K562 (cell line): Measurements from ENCODE around the gene DNAH8. TPM values are rescaled to one million over a fixed set of nuclear protein-coding genes. Genes with fewer than 3 reads are reported as not detected.

Experiments
- ATAC-seq: fragments of 200-7000 bp; cut with Tn5 transposase; 3 replicates; pipeline ENCODE4 v1.9.1; 2020; ENCODE audit warnings: moderate library complexity
- BruUV-seq: library from RNA; stranded (reverse); fragments of 400-500 nt; replicated peaks from 2 replicates; lab custom pipeline; 2021; lab: Mats Ljungman, UMichigan
- CTCF ChIA-PET: fragments of 300-600 bp; formaldehyde crosslinking; extraction: SDS; loops from one replicate; lab custom pipeline; 2021; ENCODE audit warnings: low intra/inter-chr PET ratio; lab: Yijun Ruan, JAX
- POLR2A ChIA-PET: fragments of 300-600, 350-650 bp; sonication (Branson Sonifier 250); formaldehyde crosslinking; extraction: SDS; loops from one replicate; lab custom pipeline; 2021; ENCODE audit warnings: antibody characterized with exemption, inconsistent platforms; lab: Yijun Ruan, JAX
- DNase-seq, 4 experiments: peaks; one replicate each; pipeline versions ENCODE4 v3.0.0 to v3.0.0-alpha.2; 2011 to 2018; ENCODE audit warnings: low spot score in 3 of 4, mixed read lengths in 3 of 4; ENCODE audit errors: extremely low read depth in 1 of 4
- FAIRE-seq: peaks from 2 replicates; lab custom pipeline; 2011; peaks lifted over from hg19 to GRCh38; lab: Jason Lieb, UNC
- H2AFZ ChIP-seq: 2 replicates; pipeline ENCODE4 v1.6.0; 2011; ENCODE audit warnings: low read depth, low read length, control low read depth, inconsistent platforms
- H3K27ac ChIP-seq: fragments of 200-600 bp; 3 replicates; pipeline ENCODE4 v1.8.0; 2011; ENCODE audit warnings: low read depth, mild to moderate bottlenecking, control low read depth, inconsistent platforms, low read length, moderate library complexity, mixed read lengths; ENCODE audit errors: extremely low read depth
- H3K27me3 ChIP-seq, 2 experiments: fragments of 300-600 bp in 1 of 2; 2 replicates in 1 of 2; 3 replicates in 1 of 2; pipeline versions ENCODE4 v1.6.0 to v1.8.0; 2011; ENCODE audit warnings: inconsistent platforms in 2 of 2, low read length in 2 of 2, mild to moderate bottlenecking in 1 of 2, mixed read lengths in 1 of 2, moderate library complexity in 1 of 2; ENCODE audit not compliant: control insufficient read depth in 2 of 2, insufficient read depth in 2 of 2
- H3K36me3 ChIP-seq: fragments of 300-600 bp; 3 replicates; pipeline ENCODE4 v1.8.0; 2011; ENCODE audit warnings: mild to moderate bottlenecking, low read length, inconsistent platforms; ENCODE audit not compliant: control insufficient read depth, insufficient read depth
- H3K4me1 ChIP-seq, 2 experiments: fragments of 200-600 bp in 1 of 2; replicated peaks in 1 of 2; 2 replicates in 1 of 2; 3 replicates in 1 of 2; pipeline versions ENCODE4 v1.5.1 to v1.8.0; 2011; ENCODE audit warnings: inconsistent platforms in 2 of 2, low read length in 2 of 2, mild to moderate bottlenecking in 1 of 2, mixed read lengths in 1 of 2, moderate library complexity in 1 of 2; ENCODE audit not compliant: control insufficient read depth in 2 of 2, insufficient read depth in 2 of 2
- H3K4me2 ChIP-seq: 2 replicates; pipeline ENCODE4 v1.6.1; 2011; ENCODE audit warnings: low read length, control low read depth, inconsistent platforms, mixed read lengths; ENCODE audit not compliant: insufficient read depth
- H3K4me3 ChIP-seq: fragments of 200-600 bp; sonication (generic), shearing (Covaris generic); 2 replicates; pipeline ENCODE4 v1.5.1; 2016; ENCODE audit warnings: control low read depth, inconsistent platforms
- H3K79me2 ChIP-seq: fragments of 200-600 bp; 3 replicates; pipeline ENCODE4 v1.8.0; 2011; ENCODE audit warnings: low read length, inconsistent platforms; ENCODE audit not compliant: control insufficient read depth, insufficient read depth
- H3K9ac ChIP-seq, 2 experiments: 2 replicates each; pipeline versions ENCODE4 v1.6.0 to v1.6.1; 2011; ENCODE audit warnings: low read depth in 2 of 2, low read length in 2 of 2, control low read depth in 1 of 2, inconsistent platforms in 1 of 2, mild to moderate bottlenecking in 1 of 2, mixed read lengths in 1 of 2; ENCODE audit not compliant: insufficient read depth in 1 of 2
- H3K9me1 ChIP-seq: one replicate; pipeline ENCODE4 v1.6.0; 2011; ENCODE audit warnings: inconsistent platforms, mild to moderate bottlenecking, low read length, moderate library complexity; ENCODE audit not compliant: control insufficient read depth, insufficient read depth
- H3K9me3 ChIP-seq: replicated peaks from 2 replicates; pipeline ENCODE4 v1.5.1; 2011; ENCODE audit warnings: low read depth, low read length, inconsistent platforms; ENCODE audit not compliant: control insufficient read depth, insufficient read depth
- H4K20me1 ChIP-seq: replicated peaks from 2 replicates; pipeline ENCODE4 v1.6.1; 2011; ENCODE audit warnings: low read length, inconsistent platforms, mixed read lengths; ENCODE audit not compliant: control insufficient read depth, insufficient read depth
- FOXK2 ChIP-seq, 2 experiments: fragments of 450-650 bp; IDR thresholded peaks in 1 of 2; conservative IDR thresholded peaks in 1 of 2; 2 replicates each; pipeline ENCODE4 v1.6.1; 2016; ENCODE audit warnings: low read depth in 2 of 2, mild to moderate bottlenecking in 1 of 2
- GTF2B ChIP-seq: IDR thresholded peaks from 2 replicates; pipeline ENCODE4 v1.6.1; 2011; ENCODE audit not compliant: insufficient read length; ENCODE audit errors: extremely low read depth
- MBD2 ChIP-seq: sonication (generic); IDR thresholded peaks from 2 replicates; pipeline ENCODE4 v1.6.1; 2016; ENCODE audit warnings: low read depth, borderline replicate concordance
- NBN ChIP-seq: fragments of 450-650 bp; IDR thresholded peaks from 2 replicates; pipeline ENCODE4 v1.6.1; 2016; ENCODE audit warnings: low read depth, mild to moderate bottlenecking
- NUFIP1 ChIP-seq: fragments of 450-650 bp; IDR thresholded peaks from 2 replicates; pipeline ENCODE4 v1.6.1; 2018; ENCODE audit not compliant: partially characterized antibody
- POU5F1 ChIP-seq: fragments of 150-350 bp; IDR thresholded peaks from 2 replicates; pipeline ENCODE4 v1.6.1; 2014; ENCODE audit warnings: borderline replicate concordance, low read length, low read depth, mild to moderate bottlenecking; ENCODE audit not compliant: partially characterized antibody
- RBM34 ChIP-seq: fragments of 200-400 bp; formaldehyde crosslinking; IDR thresholded peaks from 2 replicates; pipeline ENCODE4 v1.6.1; 2018; ENCODE audit warnings: low read length, borderline replicate concordance; ENCODE audit not compliant: insufficient read depth
- TAF15 ChIP-seq: fragments of 200-400 bp; formaldehyde crosslinking; IDR thresholded peaks from 2 replicates; pipeline ENCODE4 v1.6.1; 2017; ENCODE audit warnings: mild to moderate bottlenecking, low read depth, low read length, moderate library complexity
- WGBS: fragments of 100-300 bp; shearing (Covaris generic); methylation state at CpG from one replicate; pipeline ENCODE4 v1.1.6; 2016; ENCODE audit warnings: low coverage, mixed read lengths; ENCODE audit not compliant: insufficient coverage; ENCODE audit errors: missing lambda C conversion rate; 5-methylcytosine and 5-hydroxymethylcytosine counted together
- in situ Hi-C: fragments of 300-500 bp; cut with MboI; formaldehyde crosslinking; loops from 4 replicates; pipeline ENCODE4 v1.15.0; 2018; ENCODE audit warnings: inconsistent platforms, mixed read lengths
- intact Hi-C: fragments of 100-400 bp; cut with micrococcal nuclease; formaldehyde crosslinking; loops from 2 replicates; pipeline ENCODE4 v1.14.2; 2022
- polyA plus RNA-seq, 8 experiments: library from polyadenylated mRNA; depleted of rRNA in 4 of 8; stranded (reverse) in 5 of 8; unstranded in 3 of 8; fragments of >200 nt; fragmentation: Nextera tagmentation in 2 of 8; fragmentation: Illumina TruSeq in 1 of 8; extraction: Ambion mirVana in 2 of 8; extraction: Trizol in 1 of 8; gene quantifications; 2 replicates each; pipeline versions ENCODE4 v1.2.1 to v1.2.3, GENCODE V29; 2011 to 2014; ENCODE audit warnings: inconsistent platforms in 1 of 8, missing spikeins in 1 of 8
- total RNA-seq, 7 experiments: library from RNA; depleted of rRNA in 6 of 7; stranded (reverse); fragments of >200 nt in 6 of 7; fragmentation: Illumina TruSeq in 2 of 7; extraction: Trizol in 2 of 7; gene quantifications; 2 replicates each; pipeline versions ENCODE4 v1.2.1 to v1.2.3, GENCODE V29; 2011 to 2021; ENCODE audit warnings: low replicate concordance in 1 of 7
- TF ChIP-seq, protein P1 (sequence below): fragments of 450-650 bp; formaldehyde crosslinking; IDR thresholded peaks from 2 replicates; pipeline ENCODE4 v1.4.0; 2020; ENCODE audit warnings: mild to moderate bottlenecking, moderate library complexity
- TF ChIP-seq, protein P2 (sequence below): sonication (generic); formaldehyde crosslinking; IDR thresholded peaks from 2 replicates; pipeline ENCODE4 v1.8.0; 2022; ENCODE audit warnings: missing genetic modification reagents, mild to moderate bottlenecking, borderline replicate concordance

The DNAH8 gene
- total and polyA plus RNA-seq, 9 of the 15 experiments (the other 6 are each of a cell fraction or from before 2014, with no cell fraction given): 1.2 to 4.2 (median 2.9) TPM

DNA sequence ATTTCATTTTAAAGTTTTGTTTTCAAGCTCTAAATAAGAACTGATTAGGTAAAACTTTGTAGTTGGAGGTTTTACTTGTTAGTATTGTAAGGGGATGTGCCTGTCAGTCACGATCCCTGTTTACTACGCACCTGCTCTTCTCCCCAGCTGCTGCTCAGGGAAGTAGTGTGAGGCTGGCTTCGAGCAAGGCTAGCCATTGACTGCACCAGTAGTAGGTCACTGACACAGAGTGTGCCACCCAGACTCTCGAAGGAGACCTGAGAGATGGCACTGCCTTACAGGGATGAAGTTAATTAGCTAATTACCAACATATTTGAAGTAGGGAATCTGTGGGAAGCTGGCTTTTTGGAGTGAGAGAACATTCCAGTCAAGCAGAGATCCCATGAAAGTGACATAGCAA, 89.2 kb downstream of the DNAH8 start:
- no peak for ATAC-seq
- Histone ChIP-seq H3K4me2 (no peak overlapping the region), H3K9me1 (no peaks in the 10 kb centered on the region), H2AFZ (no peak overlapping the region), H3K79me2 (no peaks in the 10 kb centered on the region)
- intact Hi-C loops: no loop called here
- no peak for FAIRE-seq
- 22% methylated on average over 4 of the region's 4 CpGs for WGBS
- no peak for TF ChIP-seq NBN
- no peak for TF ChIP-seq GTF2B
- TF ChIP-seq, all 486 proteins: peak for 0
- Histone ChIP-seq H4K20me1 (no peaks in the 10 kb centered on the region), H3K27ac (no peak overlapping the region), H3K4me1 (no peaks in the 10 kb centered on the region), H3K9ac (no peak overlapping the region), H3K27me3 (no peaks in the 10 kb centered on the region), H3K4me3 (no peak overlapping the region), H3K36me3 (no peaks in the 10 kb centered on the region; the same call in 2 of the 3 replicates), H3K9me3 (no peaks in the 10 kb centered on the region)
- in situ Hi-C loops: no loop called here
- no TSS peak for BruUV-seq
- ChIA-PET POLR2A (interaction anchor here (0.6 to 1.0 kb wide), 4 partner anchors 8 to 1482 kb away, joined by 3 to 4 read pairs (median 3); no protein-coding TSS in a partner anchor), CTCF (no interaction called here)
- no peak for DNase-seq

- FAIRE-seq: no peak
- ChIA-PET POLR2A (interaction anchor here (0.6 to 1.2 kb wide), 6 partner anchors 8 to 1481 kb away, joined by 3 to 4 read pairs (median 3); no protein-coding TSS in a partner anchor), CTCF (no interaction called here)
- Histone ChIP-seq H3K9ac (no peak overlapping the region), H3K79me2 (no peaks in the 10 kb centered on the region), H3K36me3 (no peaks in the 10 kb centered on the region; the same call in 2 of the 3 replicates), H3K9me3 (no peaks in the 10 kb centered on the region), H4K20me1 (no peaks in the 10 kb centered on the region), H3K27ac (no peak overlapping the region), H3K9me1 (no peaks in the 10 kb centered on the region), H2AFZ (no peak overlapping the region), H3K27me3 (no peaks in the 10 kb centered on the region), H3K4me3 (no peak overlapping the region), H3K4me2 (no peak overlapping the region), H3K4me1 (no peaks in the 10 kb centered on the region)
- BruUV-seq: no TSS peak
- intact Hi-C loops: no loop called here
- WGBS: 57% methylated on average over 4 of the region's 4 CpGs
- ATAC-seq: no peak
- in situ Hi-C loops: no loop called here
- no peak for DNase-seq
- TF ChIP-seq MBD2 (no peak), TAF15 (no peak), NUFIP1 (no peak), POU5F1 (no peak), FOXK2 (conservative IDR thresholded peaks at IDR 0.05 in 1 of 2, IDR thresholded peaks at IDR 0.05 in 1 of 2; ENCODE audit: low read depth in 2 of 2) (no peak), RBM34 (no peak)
- TF ChIP-seq, protein P1, sequence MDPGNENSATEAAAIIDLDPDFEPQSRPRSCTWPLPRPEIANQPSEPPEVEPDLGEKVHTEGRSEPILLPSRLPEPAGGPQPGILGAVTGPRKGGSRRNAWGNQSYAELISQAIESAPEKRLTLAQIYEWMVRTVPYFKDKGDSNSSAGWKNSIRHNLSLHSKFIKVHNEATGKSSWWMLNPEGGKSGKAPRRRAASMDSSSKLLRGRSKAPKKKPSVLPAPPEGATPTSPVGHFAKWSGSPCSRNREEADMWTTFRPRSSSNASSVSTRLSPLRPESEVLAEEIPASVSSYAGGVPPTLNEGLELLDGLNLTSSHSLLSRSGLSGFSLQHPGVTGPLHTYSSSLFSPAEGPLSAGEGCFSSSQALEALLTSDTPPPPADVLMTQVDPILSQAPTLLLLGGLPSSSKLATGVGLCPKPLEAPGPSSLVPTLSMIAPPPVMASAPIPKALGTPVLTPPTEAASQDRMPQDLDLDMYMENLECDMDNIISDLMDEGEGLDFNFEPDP (CRISPR knock-in tag): no peak
- TF ChIP-seq, protein P2, sequence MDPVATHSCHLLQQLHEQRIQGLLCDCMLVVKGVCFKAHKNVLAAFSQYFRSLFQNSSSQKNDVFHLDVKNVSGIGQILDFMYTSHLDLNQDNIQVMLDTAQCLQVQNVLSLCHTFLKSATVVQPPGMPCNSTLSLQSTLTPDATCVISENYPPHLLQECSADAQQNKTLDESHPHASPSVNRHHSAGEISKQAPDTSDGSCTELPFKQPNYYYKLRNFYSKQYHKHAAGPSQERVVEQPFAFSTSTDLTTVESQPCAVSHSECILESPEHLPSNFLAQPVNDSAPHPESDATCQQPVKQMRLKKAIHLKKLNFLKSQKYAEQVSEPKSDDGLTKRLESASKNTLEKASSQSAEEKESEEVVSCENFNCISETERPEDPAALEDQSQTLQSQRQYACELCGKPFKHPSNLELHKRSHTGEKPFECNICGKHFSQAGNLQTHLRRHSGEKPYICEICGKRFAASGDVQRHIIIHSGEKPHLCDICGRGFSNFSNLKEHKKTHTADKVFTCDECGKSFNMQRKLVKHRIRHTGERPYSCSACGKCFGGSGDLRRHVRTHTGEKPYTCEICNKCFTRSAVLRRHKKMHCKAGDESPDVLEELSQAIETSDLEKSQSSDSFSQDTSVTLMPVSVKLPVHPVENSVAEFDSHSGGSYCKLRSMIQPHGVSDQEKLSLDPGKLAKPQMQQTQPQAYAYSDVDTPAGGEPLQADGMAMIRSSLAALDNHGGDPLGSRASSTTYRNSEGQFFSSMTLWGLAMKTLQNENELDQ (CRISPR knock-in tag): no peak
Observed at GRCh38 chr6:38805127-38805655, 90.1 kb downstream of the DNAH8 start.
